Smooth muscle cell of the brain vasculature (primary cell): ENCODE results near the gene SLC24A5.
A peak's percentile ranks its signal among the peaks of the same experiment; 100 is the strongest.

Experiments used
- DNase-seq: peaks from one replicate; pipeline ENCODE4 v3.0.0-alpha.2; 2012; ENCODE audit warnings: low read depth, low spot score

SLC24A5 gene

GRCh38 chr15:48186271-48186670, 65.5 kb downstream of the SLC24A5 start:
- DNase-seq, result no peak

DNA sequence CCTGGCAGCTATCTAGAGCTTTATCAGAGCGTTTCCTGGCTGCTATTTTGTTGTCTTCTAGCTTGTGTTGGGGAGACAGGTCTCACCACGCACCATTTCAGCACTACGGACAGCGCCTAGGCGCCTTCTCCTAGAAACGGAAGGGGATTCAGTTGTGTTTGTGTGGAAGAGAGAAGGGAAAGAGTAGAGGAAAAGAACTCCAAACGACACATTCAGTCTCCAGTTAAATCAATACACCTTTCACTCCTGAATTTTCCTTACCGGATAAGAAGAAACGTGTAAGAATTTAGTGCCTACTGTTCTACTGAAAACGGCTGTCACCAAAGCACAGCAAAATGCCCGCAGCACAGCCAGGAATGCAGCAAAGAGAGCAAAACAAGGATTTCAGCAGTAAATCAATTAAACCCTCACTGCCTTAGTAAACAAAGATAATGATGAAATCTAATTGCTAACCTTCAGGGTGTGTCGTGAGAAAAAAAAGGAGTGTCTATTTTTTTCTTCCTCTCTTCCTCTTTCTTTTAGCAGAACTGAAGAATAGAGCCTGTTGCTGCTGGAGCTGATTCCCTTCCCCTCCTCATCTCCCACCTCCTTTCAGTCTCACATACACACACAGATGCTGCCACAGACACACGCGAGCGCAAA, 70.3 kb downstream of the SLC24A5 start:
- DNase-seq, result peak; percentile 46

DNA sequence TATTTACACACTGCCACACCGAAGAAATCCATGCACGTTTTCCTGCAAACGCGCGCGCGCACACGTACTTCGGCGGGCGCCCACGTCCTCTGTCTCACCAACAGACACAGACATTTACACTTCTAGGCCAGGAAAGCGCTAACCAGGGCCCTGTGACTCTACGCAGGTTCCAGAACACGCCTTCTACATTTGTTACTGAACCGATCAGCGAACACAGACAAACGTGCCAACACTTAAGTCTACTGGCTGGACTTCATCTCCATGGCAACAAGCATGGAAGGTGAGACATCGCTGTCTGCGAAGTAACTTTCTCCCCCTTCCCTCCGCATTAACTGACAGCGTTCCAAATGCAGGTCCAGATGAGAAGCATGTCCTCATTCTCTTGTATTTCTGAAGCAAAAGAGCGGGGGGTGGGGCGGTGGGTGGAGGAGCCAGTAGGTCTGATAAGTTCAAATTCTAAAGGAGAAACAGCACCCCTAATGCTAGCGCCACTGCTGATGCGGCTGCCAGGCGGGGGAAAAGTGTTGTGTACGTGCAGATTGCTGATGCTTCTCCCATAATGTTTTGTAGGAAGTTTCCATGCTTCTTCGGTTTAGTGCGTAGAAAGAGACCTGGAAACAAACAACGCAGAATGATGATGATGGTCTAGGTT, 70.9 kb downstream of the SLC24A5 start, which contains the start of gene CTXN2:
TSS of gene CTXN2 (plus strand) at position 92 of the 652 bp plus-strand sequence. CDS start 9,636 bp downstream, outside the sequence.
- no peak for DNase-seq
